Ramos (cell line): Measurements from ENCODE around the gene SDF4.

Experiments used
- in situ Hi-C: fragments of 300-500 bp; cut with MboI; formaldehyde crosslinking; loops from one replicate; pipeline ENCODE4 v1.14.3; 2022; ENCODE audit warnings: low sequenced_read_pairs; ENCODE audit not compliant: unreplicated experiment

The SDF4 gene

GRCh38 chr1:1243807-1244191 lies 12.0 kb upstream of the SDF4 start:
- in situ Hi-C loops, result no loop called here

- in situ Hi-C loops, result no loop called here
Measured at GRCh38 chr1:1243266-1243660, 11.5 kb upstream of the SDF4 start.

- in situ Hi-C loops, result no loop called here
Measured at GRCh38 chr1:1242461-1243265, 10.9 kb upstream of the SDF4 start.

- in situ Hi-C loops, result no loop called here
Measured at GRCh38 chr1:1241588-1242219, 9.9 kb upstream of the SDF4 start.

- in situ Hi-C loops, result no loop called here
Measured at GRCh38 chr1:1240822-1241587, 9.2 kb upstream of the SDF4 start.

GRCh38 chr1:1240348-1240732 lies 8.5 kb upstream of the SDF4 start:
- in situ Hi-C loops, result no loop called here

- in situ Hi-C loops, result loop anchor here (10.0 kb wide), 1 partner anchor 125 kb away; the partner anchor contains the start of gene C1orf159
Measured at GRCh38 chr1:1239614-1240347, 8.0 kb upstream of the SDF4 start.

GRCh38 chr1:1239227-1239613 lies 7.4 kb upstream of the SDF4 start:
- in situ Hi-C loops, result loop anchor here (10.0 kb wide), 1 partner anchor 124 kb away; the partner anchor contains the start of gene C1orf159

GRCh38 chr1:1238702-1239178 lies 6.9 kb upstream of the SDF4 start:
- in situ Hi-C loops, result loop anchor here (10.0 kb wide), 1 partner anchor 124 kb away; the partner anchor contains the start of gene C1orf159

GRCh38 chr1:1237874-1238701 lies 6.3 kb upstream of the SDF4 start:
- in situ Hi-C loops, result loop anchor here (10.0 kb wide), 1 partner anchor 123 kb away; the partner anchor contains the start of gene C1orf159

- in situ Hi-C loops, result loop anchor here (10.0 kb wide), 1 partner anchor 122 kb away; the partner anchor contains the start of gene C1orf159
Measured at GRCh38 chr1:1236945-1237873, 5.4 kb upstream of the SDF4 start.

GRCh38 chr1:1236176-1236763 lies 4.5 kb upstream of the SDF4 start:
- in situ Hi-C loops, result loop anchor here (10.0 kb wide), 1 partner anchor 121 kb away; the partner anchor contains the start of gene C1orf159

GRCh38 chr1:1235016-1235744 lies 3.4 kb upstream of the SDF4 start:
- in situ Hi-C loops, result loop anchor here (10.0 kb wide), 1 partner anchor 120 kb away; the partner anchor contains the start of gene C1orf159

GRCh38 chr1:1234180-1234808 lies 2.5 kb upstream of the SDF4 start:
- in situ Hi-C loops, result loop anchor here (10.0 kb wide), 1 partner anchor 119 kb away; the partner anchor contains the start of gene C1orf159

GRCh38 chr1:1233567-1233892 lies 1.7 kb upstream of the SDF4 start:
- in situ Hi-C loops, result loop anchor here (10.0 kb wide), 1 partner anchor 119 kb away; the partner anchor contains the start of gene C1orf159
